Erythroblast (primary cell): ENCODE results near the gene BDH2.

Experiments
- DNase-seq, 2 experiments: peaks; one replicate each; lab custom pipeline; 2025; lab: John Stamatoyannopoulos, UW
- GATA1 ChIP-seq: IDR thresholded peaks from 2 replicates; pipeline ENCODE4 v1.6.1; 2011; ENCODE audit warnings: low read depth, mild to moderate bottlenecking, control low read depth, low read length, moderate library complexity
- POLR2A ChIP-seq: IDR thresholded peaks from 2 replicates; pipeline ENCODE4 v1.6.1; 2011; ENCODE audit warnings: mild to moderate bottlenecking, low read length

BDH2 gene

GRCh38 chr4:103074744-103075434 is 24.7 kb downstream of the BDH2 start:
- peak in 1 of 2 experiments; percentile 7 for DNase-seq
- TF ChIP-seq POLR2A = no peak
- TF ChIP-seq GATA1 = no peak

GRCh38 chr4:103073792-103074438 is 25.7 kb downstream of the BDH2 start:
- no peak for DNase-seq
- no peak for TF ChIP-seq GATA1

GRCh38 chr4:103067841-103068547 is 31.6 kb downstream of the BDH2 start:
- no peak for TF ChIP-seq POLR2A
- TF ChIP-seq GATA1 = no peak

GRCh38 chr4:103060453-103061148 is 39.0 kb downstream of the BDH2 start:
- DNase-seq = no peak
- TF ChIP-seq GATA1 (no peak), POLR2A (no peak)

More at GRCh38 chr4:103067841-103068547, 31.6 kb downstream of the BDH2 start:
- DNase-seq = no peak

GRCh38 chr4:103054030-103054429 is 45.6 kb downstream of the BDH2 start:
- TF ChIP-seq POLR2A (no peak), GATA1 (no peak)
- DNase-seq = no peak

- no peak for DNase-seq
- no peak for TF ChIP-seq POLR2A
- no peak for TF ChIP-seq GATA1
Measured at GRCh38 chr4:103052779-103053178, 46.9 kb downstream of the BDH2 start.

GRCh38 chr4:103052145-103052544 is 47.5 kb downstream of the BDH2 start:
- no peak for TF ChIP-seq GATA1
- no peak for TF ChIP-seq POLR2A
- DNase-seq = no peak

GRCh38 chr4:103050736-103051436 is 48.7 kb downstream of the BDH2 start:
- no peak for DNase-seq
- TF ChIP-seq POLR2A = no peak
- TF ChIP-seq GATA1 = no peak

GRCh38 chr4:103046416-103047290 is 53.0 kb downstream of the BDH2 start:
- peak; percentile 61 to 70 for DNase-seq
- TF ChIP-seq POLR2A (no peak), GATA1 (no peak)

- no peak for TF ChIP-seq POLR2A
- no peak for TF ChIP-seq GATA1
- no peak for DNase-seq
Measured at GRCh38 chr4:103044183-103044582, 55.5 kb downstream of the BDH2 start.

GRCh38 chr4:103036169-103036568 is 63.5 kb downstream of the BDH2 start:
- no peak for DNase-seq
- no peak for TF ChIP-seq POLR2A
- TF ChIP-seq GATA1 = no peak

- DNase-seq = peak; percentile 64 to 65
Measured at GRCh38 chr4:103032574-103032973, 67.1 kb downstream of the BDH2 start.

GRCh38 chr4:103030791-103031190 is 68.8 kb downstream of the BDH2 start:
- no peak for DNase-seq
- TF ChIP-seq GATA1 = no peak
- no peak for TF ChIP-seq POLR2A

More at GRCh38 chr4:103032574-103032973, 67.1 kb downstream of the BDH2 start:
- TF ChIP-seq GATA1 = no peak
- TF ChIP-seq POLR2A = no peak
